AG04450 (cell line): Measurements from ENCODE around the gene SCRN1. TPM values are rescaled to one million over a fixed set of nuclear protein-coding genes. Genes with fewer than 3 reads are reported as not detected.
"Not testable (repeated sequence)": the region's sequence is repeated elsewhere in the genome, so short reads cannot be mapped to it uniquely, and the experiment has no call there.

Experiments
- CTCF ChIA-PET: fragments of 300-600, 350-600 bp; formaldehyde crosslinking; extraction: SDS; loops from one replicate; lab custom pipeline; 2022; ENCODE audit warnings: antibody characterized with exemption, inconsistent platforms; lab: Charles Lee
- POLR2A ChIA-PET: fragments of 350-600 bp; formaldehyde crosslinking; extraction: SDS; loops from one replicate; lab custom pipeline; 2021; ENCODE audit warnings: antibody characterized with exemption, inconsistent platforms; lab: Yijun Ruan, JAX
- DNase-seq: peaks from one replicate; pipeline ENCODE4 v3.0.0-alpha.2; 2011; ENCODE audit warnings: low read depth, low spot score
- H3K27ac ChIP-seq: one replicate; pipeline ENCODE4 v1.5.1; 2012; ENCODE audit warnings: low read depth, low read length, control low read depth
- H3K27me3 ChIP-seq: one replicate; pipeline ENCODE4 v1.6.0; 2012; ENCODE audit warnings: low read length; ENCODE audit not compliant: control insufficient read depth, insufficient read depth
- H3K4me3 ChIP-seq: 2 replicates; pipeline ENCODE4 v1.5.1; 2011; ENCODE audit warnings: mild to moderate bottlenecking, low read depth, low read length, control low read depth
- H3K9me3 ChIP-seq: 2 replicates; pipeline ENCODE4 v1.5.1; 2012; ENCODE audit warnings: low read length; ENCODE audit not compliant: control insufficient read depth, insufficient read depth
- CTCF ChIP-seq: IDR thresholded peaks from 2 replicates; pipeline ENCODE4 v1.5.1; 2011; ENCODE audit warnings: low read depth, low read length, control low read depth, inconsistent platforms
- polyA plus RNA-seq: library from polyadenylated mRNA; depleted of rRNA; stranded (reverse); fragments of >200 nt; gene quantifications from 2 replicates; pipeline ENCODE4 v1.2.3, GENCODE V29; 2011

The SCRN1 gene
- polyA plus RNA-seq, 1 experiment, result 123 TPM

- POLR2A ChIA-PET, result no interaction called here
Observed at GRCh38 chr7:29894256-29894655, 95.3 kb downstream of the SCRN1 start.

GRCh38 chr7:29893351-29893965, 96.1 kb downstream of the SCRN1 start:
- H3K27me3 ChIP-seq, result peaks cover 15% of the 10 kb centered on the region
- H3K9me3 ChIP-seq, result no peaks in the 10 kb centered on the region
- ChIA-PET POLR2A (no interaction called here), CTCF (no interaction called here)
- no peak overlapping the region for H3K4me3 ChIP-seq
- DNase-seq, result no peak
- no peak overlapping the region for H3K27ac ChIP-seq
- TF ChIP-seq CTCF, result no peak

More at GRCh38 chr7:29894256-29894655, 95.3 kb downstream of the SCRN1 start:
- DNase-seq, result no peak
- Histone ChIP-seq H3K4me3 (no peak overlapping the region), H3K27ac (no peak overlapping the region), H3K27me3 (peaks cover 10% of the 10 kb centered on the region), H3K9me3 (no peaks in the 10 kb centered on the region)
- CTCF ChIA-PET, result no interaction called here
- no peak for TF ChIP-seq CTCF

GRCh38 chr7:29892231-29892630, 97.4 kb downstream of the SCRN1 start:
- Histone ChIP-seq H3K27ac (no peak overlapping the region), H3K9me3 (no peaks in the 10 kb centered on the region), H3K27me3 (peaks cover 18% of the 10 kb centered on the region), H3K4me3 (no peak overlapping the region)
- CTCF ChIA-PET, result no interaction called here
- DNase-seq, result no peak
- POLR2A ChIA-PET, result no interaction called here
- no peak for TF ChIP-seq CTCF

GRCh38 chr7:29891766-29892165, 97.8 kb downstream of the SCRN1 start:
- H3K9me3 ChIP-seq, result no peaks in the 10 kb centered on the region
- H3K4me3 ChIP-seq, result no peak overlapping the region
- peaks cover 21% of the 10 kb centered on the region for H3K27me3 ChIP-seq
- CTCF ChIA-PET, result no interaction called here
- no peak for DNase-seq
- no peak for TF ChIP-seq CTCF
- no peak overlapping the region for H3K27ac ChIP-seq
- POLR2A ChIA-PET, result no interaction called here

- CTCF ChIA-PET, result not testable (repeated sequence)
Observed at GRCh38 chr7:29890786-29891185, 98.8 kb downstream of the SCRN1 start.

GRCh38 chr7:29890251-29890650, 99.3 kb downstream of the SCRN1 start:
- ChIA-PET POLR2A (no interaction called here), CTCF (no interaction called here)
- DNase-seq, result no peak

More at GRCh38 chr7:29890786-29891185, 98.8 kb downstream of the SCRN1 start:
- H3K9me3 ChIP-seq, H3K27ac ChIP-seq, DNase-seq, H3K4me3 ChIP-seq, POLR2A ChIA-PET: not testable (repeated sequence)
- H3K27me3 ChIP-seq, result peaks cover 21% of the 10 kb centered on the region

More at GRCh38 chr7:29890251-29890650, 99.3 kb downstream of the SCRN1 start:
- H3K27me3 ChIP-seq, result peaks cover 21% of the 10 kb centered on the region
- H3K4me3 ChIP-seq, result no peak overlapping the region
- no peaks in the 10 kb centered on the region for H3K9me3 ChIP-seq
- H3K27ac ChIP-seq, result no peak overlapping the region
- no peak for TF ChIP-seq CTCF
